ENCODE data around the gene UBAP1L. TPM values are rescaled to one million over a fixed set of nuclear protein-coding genes. Genes with fewer than 3 reads are reported as not detected.

The UBAP1L gene
- total and polyA plus RNA-seq, 2 donors (not counting 3 experiments of a cell fraction or from before 2014, with no cell fraction given) = 1.9 to 5.0 TPM

DNA sequence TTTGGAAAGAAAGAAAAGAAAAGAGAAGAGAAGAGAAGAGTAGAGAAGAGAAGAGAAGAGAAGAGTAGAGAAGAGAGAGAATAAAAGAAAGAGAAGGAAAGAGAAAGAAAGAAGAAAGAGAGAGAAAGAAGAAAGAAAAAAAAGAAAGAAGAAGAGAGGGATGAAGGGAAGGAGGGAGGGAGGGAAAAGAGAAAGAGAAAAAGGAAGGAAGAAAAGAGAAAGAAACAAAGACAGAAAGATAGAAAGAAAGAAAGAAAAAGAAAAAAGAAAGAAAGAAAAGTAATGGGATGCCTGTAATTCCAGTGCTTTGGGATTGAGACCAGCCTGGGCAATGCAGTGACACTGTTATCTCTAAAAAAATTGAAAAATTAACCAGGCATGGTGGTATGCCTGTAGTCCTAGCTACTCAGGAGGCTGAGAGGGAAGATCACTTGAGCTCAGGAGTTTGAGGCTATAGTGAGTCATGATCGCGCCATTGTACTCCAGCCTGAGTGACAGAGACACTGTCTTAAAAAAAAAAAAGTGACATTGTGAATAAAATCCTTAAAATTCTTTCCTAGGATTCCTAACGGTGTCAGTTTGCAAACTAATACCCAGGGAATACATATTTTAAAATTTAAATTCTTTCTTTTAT, 48.9 kb downstream of the UBAP1L start:
- Histone ChIP-seq H3K4me2 (ENCODE audit: insufficient read depth, low read length) (no peak overlapping the region), H3K79me2 (ENCODE audit: control insufficient read depth, insufficient read depth, low read length) (no peaks in the 10 kb centered on the region), H3K27ac (ENCODE audit: insufficient read depth, low read depth, low read length) (no peak overlapping the region), H3K9me3 (replicated peaks; ENCODE audit: control insufficient read depth, insufficient read depth, low read length) (no peaks in the 10 kb centered on the region), H3K4me1 (ENCODE audit: control insufficient read depth, extremely low read depth, insufficient read depth, low read length) (no peaks in the 10 kb centered on the region), H3K27me3 (ENCODE audit: control insufficient read depth in 2 of 2, insufficient read depth in 2 of 2, low read length in 2 of 2) (peaks cover 31 to 44% of the 10 kb centered on the region in 2 experiments), H3K36me3 (ENCODE audit: control insufficient read depth in 2 of 2, extremely low read depth in 1 of 2, insufficient read depth in 2 of 2, low read length in 2 of 2) (no peaks in the 10 kb centered on the region), H3K9ac (replicated peaks; ENCODE audit: extremely low read depth, insufficient read depth, low read length) (no peak overlapping the region), H3K4me3 (replicated peaks in 1 of 3; ENCODE audit: insufficient read depth in 1 of 3, low read depth in 1 of 3, low read length in 3 of 3) (no peak overlapping the region), H2AFZ (ENCODE audit: low read depth, low read length) (no peak overlapping the region), H3K9me1 (replicated peaks; ENCODE audit: control insufficient read depth, extremely low read depth, insufficient read depth, low read length) (no peaks in the 10 kb centered on the region), H4K20me1 (replicated peaks; ENCODE audit: control insufficient read depth, extremely low read depth, insufficient read depth, low read length) (no peaks in the 10 kb centered on the region)
- TF ChIP-seq GATA2 (IDR thresholded peaks at IDR 0.05; ENCODE audit: insufficient read depth, insufficient read length, low read depth, low read length) = no peak
- TF ChIP-seq FOS (IDR thresholded peaks at IDR 0.05; ENCODE audit: borderline replicate concordance, insufficient read depth, low read length) = no peak
- no peak for TF ChIP-seq JUN (IDR thresholded peaks at IDR 0.05; ENCODE audit: borderline replicate concordance, insufficient read depth, insufficient read length, low read depth)
- no peak for TF ChIP-seq POLR2A (IDR thresholded peaks at IDR 0.05; ENCODE audit: low read depth, low read length)
- TF ChIP-seq, protein P1, sequence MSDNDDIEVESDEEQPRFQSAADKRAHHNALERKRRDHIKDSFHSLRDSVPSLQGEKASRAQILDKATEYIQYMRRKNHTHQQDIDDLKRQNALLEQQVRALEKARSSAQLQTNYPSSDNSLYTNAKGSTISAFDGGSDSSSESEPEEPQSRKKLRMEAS (IDR thresholded peaks at IDR 0.05; ENCODE audit: insufficient read depth, insufficient read length) = no peak
- TF ChIP-seq, protein P2, sequence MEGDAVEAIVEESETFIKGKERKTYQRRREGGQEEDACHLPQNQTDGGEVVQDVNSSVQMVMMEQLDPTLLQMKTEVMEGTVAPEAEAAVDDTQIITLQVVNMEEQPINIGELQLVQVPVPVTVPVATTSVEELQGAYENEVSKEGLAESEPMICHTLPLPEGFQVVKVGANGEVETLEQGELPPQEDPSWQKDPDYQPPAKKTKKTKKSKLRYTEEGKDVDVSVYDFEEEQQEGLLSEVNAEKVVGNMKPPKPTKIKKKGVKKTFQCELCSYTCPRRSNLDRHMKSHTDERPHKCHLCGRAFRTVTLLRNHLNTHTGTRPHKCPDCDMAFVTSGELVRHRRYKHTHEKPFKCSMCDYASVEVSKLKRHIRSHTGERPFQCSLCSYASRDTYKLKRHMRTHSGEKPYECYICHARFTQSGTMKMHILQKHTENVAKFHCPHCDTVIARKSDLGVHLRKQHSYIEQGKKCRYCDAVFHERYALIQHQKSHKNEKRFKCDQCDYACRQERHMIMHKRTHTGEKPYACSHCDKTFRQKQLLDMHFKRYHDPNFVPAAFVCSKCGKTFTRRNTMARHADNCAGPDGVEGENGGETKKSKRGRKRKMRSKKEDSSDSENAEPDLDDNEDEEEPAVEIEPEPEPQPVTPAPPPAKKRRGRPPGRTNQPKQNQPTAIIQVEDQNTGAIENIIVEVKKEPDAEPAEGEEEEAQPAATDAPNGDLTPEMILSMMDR (IDR thresholded peaks at IDR 0.05; ENCODE audit: extremely low read depth in 1 of 2, insufficient read depth in 1 of 2, low read depth in 1 of 2, low read length in 2 of 2) = no peak
- TF ChIP-seq POLR2AphosphoS5 (IDR thresholded peaks at IDR 0.05; ENCODE audit: insufficient read depth, low read depth, low read length) = no peak
- TF ChIP-seq EZH2 (IDR thresholded peaks at IDR 0.05; ENCODE audit: borderline replicate concordance, low read depth, low read length, severe bottlenecking) = no peak
- BruUV-seq (replicated peaks) = no TSS peak
- ChIA-PET POLR2A (no interaction called here), CTCF (interaction anchor here (1.0 to 5.2 kb wide), 7 partner anchors 10 to 35 kb away, joined by 3 to 35 read pairs (median 6); partner anchors contain the start of gene KBTBD13)
- FAIRE-seq = no peak
- DNase-seq (ENCODE audit: low read depth, low spot score) = no peak
- dilution Hi-C loops (cut with MboI; ENCODE audit: extremely low pct_ligation_motif_present, low sequenced_read_pairs) (no loop called here), intact Hi-C loops (cut with micrococcal nuclease) (no loop called here)
